Measurements from ENCODE around the gene POLR3E.

POLR3E gene

GRCh38 chr16:22353933-22354541, 56.8 kb downstream of the POLR3E start:
- Histone ChIP-seq H3K27ac (no peak overlapping the region), H3K36me3 (peaks cover 36% of the 10 kb centered on the region), H3K27me3 (ENCODE audit: insufficient read depth, low read depth, severe bottlenecking) (no peaks in the 10 kb centered on the region), H3K9me3 (ENCODE audit: severe bottlenecking) (no peaks in the 10 kb centered on the region), H3K4me3 (ENCODE audit: low read depth, low read length) (no peak overlapping the region)
- TF ChIP-seq CTCF (IDR thresholded peaks at IDR 0.05; ENCODE audit: low read depth, low read length) = no peak
- no peak for DNase-seq

GRCh38 chr16:22355487-22355908, 58.3 kb downstream of the POLR3E start:
- Histone ChIP-seq H3K9me3 (ENCODE audit: severe bottlenecking) (no peaks in the 10 kb centered on the region), H3K27me3 (ENCODE audit: insufficient read depth, low read depth, severe bottlenecking) (no peaks in the 10 kb centered on the region), H3K4me3 (ENCODE audit: low read depth, low read length) (no peak overlapping the region), H3K36me3 (peaks cover 24% of the 10 kb centered on the region), H3K27ac (no peak overlapping the region)
- DNase-seq = no peak
- no peak for TF ChIP-seq CTCF (IDR thresholded peaks at IDR 0.05; ENCODE audit: low read depth, low read length)

- no peak overlapping the region for H3K4me3 ChIP-seq (ENCODE audit: low read depth, low read length)
These were observed 59.9 kb downstream of the POLR3E start for GRCh38 chr16:22356930-22357634.

GRCh38 chr16:22357635-22357971, 60.4 kb downstream of the POLR3E start:
- peaks cover 23% of the 10 kb centered on the region for H3K36me3 ChIP-seq
- DNase-seq = no peak
- TF ChIP-seq CTCF (IDR thresholded peaks at IDR 0.05; ENCODE audit: low read depth, low read length) = no peak
- H3K4me3 ChIP-seq (ENCODE audit: low read depth, low read length) = no peak overlapping the region
- H3K27me3 ChIP-seq (ENCODE audit: insufficient read depth, low read depth, severe bottlenecking) = no peaks in the 10 kb centered on the region
- H3K27ac ChIP-seq = no peak overlapping the region
- no peaks in the 10 kb centered on the region for H3K9me3 ChIP-seq (ENCODE audit: severe bottlenecking)

More at GRCh38 chr16:22356930-22357634, 59.9 kb downstream of the POLR3E start:
- no peak for DNase-seq
- no peaks in the 10 kb centered on the region for H3K27me3 ChIP-seq (ENCODE audit: insufficient read depth, low read depth, severe bottlenecking)
- no peaks in the 10 kb centered on the region for H3K9me3 ChIP-seq (ENCODE audit: severe bottlenecking)
- TF ChIP-seq CTCF (IDR thresholded peaks at IDR 0.05; ENCODE audit: low read depth, low read length) = no peak
- H3K27ac ChIP-seq = no peak overlapping the region
- peaks cover 18% of the 10 kb centered on the region for H3K36me3 ChIP-seq

GRCh38 chr16:22358000-22358399, 60.8 kb downstream of the POLR3E start:
- no peak for TF ChIP-seq CTCF (IDR thresholded peaks at IDR 0.05; ENCODE audit: low read depth, low read length)
- H3K27ac ChIP-seq = no peak overlapping the region
- no peak overlapping the region for H3K4me3 ChIP-seq (ENCODE audit: low read depth, low read length)
- H3K36me3 ChIP-seq = peaks cover 25% of the 10 kb centered on the region
- no peaks in the 10 kb centered on the region for H3K27me3 ChIP-seq (ENCODE audit: insufficient read depth, low read depth, severe bottlenecking)
- H3K9me3 ChIP-seq (ENCODE audit: severe bottlenecking) = no peaks in the 10 kb centered on the region
- no peak for DNase-seq

Measured in WERI-Rb-1 (cell line).